Caco-2 (cell line): ENCODE measurements around the gene PXT1. TPM values are rescaled to one million over a fixed set of nuclear protein-coding genes. Genes with fewer than 3 reads are reported as not detected.

Source experiments
- BruUV-seq: library from RNA; stranded (reverse); fragments of 400-500 nt; replicated peaks from 2 replicates; lab custom pipeline; 2021; lab: Mats Ljungman, UMichigan
- CTCF ChIA-PET: fragments of 300-600 bp; sonication (Branson Sonifier 250); formaldehyde crosslinking; loops from one replicate; lab custom pipeline; 2022; ENCODE audit warnings: antibody characterized with exemption; lab: Charles Lee
- POLR2A ChIA-PET: fragments of 300-600 bp; sonication (Branson Sonifier 250); formaldehyde crosslinking; loops from one replicate; lab custom pipeline; 2022; ENCODE audit warnings: antibody characterized with exemption; lab: Charles Lee
- DNase-seq, 2 experiments: peaks; one replicate each; pipeline versions ENCODE4 v3.0.0 to v3.0.0-alpha.2; 2020 to 2022
- H3K27me3 ChIP-seq: replicated peaks from 2 replicates; pipeline ENCODE4 v1.6.0; 2011; ENCODE audit warnings: low read length; ENCODE audit not compliant: control insufficient read depth, insufficient read depth
- H3K36me3 ChIP-seq: 2 replicates; pipeline ENCODE4 v1.5.1; 2011; ENCODE audit warnings: low read length; ENCODE audit not compliant: control insufficient read depth, insufficient read depth
- H3K4me1 ChIP-seq: fragments of 250-450 bp; sonication (Bioruptor Pico); 2 replicates; pipeline ENCODE4 v1.5.1; 2020; ENCODE audit warnings: mild to moderate bottlenecking
- H3K4me3 ChIP-seq: 2 replicates; pipeline ENCODE4 v1.5.1; 2011; ENCODE audit warnings: low read depth, mild to moderate bottlenecking, control low read depth, low read length
- H3K9me3 ChIP-seq: fragments of 250-450 bp; sonication (Bioruptor Pico); 2 replicates; pipeline ENCODE4 v1.5.1; 2020; ENCODE audit warnings: mild to moderate bottlenecking, moderate library complexity
- H3K27ac Mint-ChIP-seq: one replicate; pipeline ENCODE4 v1.8.0; 2022; ENCODE audit warnings: mixed read lengths; ENCODE audit not compliant: unreplicated experiment
- H3K27me3 Mint-ChIP-seq: one replicate; pipeline ENCODE4 v1.8.0; 2022; ENCODE audit warnings: mixed read lengths; ENCODE audit not compliant: insufficient read depth, unreplicated experiment
- H3K36me3 Mint-ChIP-seq: one replicate; pipeline ENCODE4 v1.8.0; 2022; ENCODE audit warnings: mild to moderate bottlenecking, mixed read lengths; ENCODE audit not compliant: insufficient read depth, unreplicated experiment
- H3K4me1 Mint-ChIP-seq: one replicate; pipeline ENCODE4 v1.8.0; 2022; ENCODE audit warnings: low read depth, mixed read lengths; ENCODE audit not compliant: unreplicated experiment
- H3K4me3 Mint-ChIP-seq: one replicate; pipeline ENCODE4 v1.8.0; 2022; ENCODE audit warnings: mild to moderate bottlenecking, moderate library complexity, mixed read lengths; ENCODE audit not compliant: unreplicated experiment
- H3K9me3 Mint-ChIP-seq: one replicate; pipeline ENCODE4 v1.8.0; 2022; ENCODE audit warnings: mixed read lengths; ENCODE audit not compliant: unreplicated experiment
- intact Hi-C: fragments of 100-400 bp; cut with micrococcal nuclease; formaldehyde crosslinking; loops from one replicate; pipeline ENCODE4 v1.10.0; 2022; ENCODE audit not compliant: unreplicated experiment
- total RNA-seq: library from RNA; stranded (reverse); gene quantifications from 2 replicates; pipeline ENCODE4 v1.2.3, GENCODE V29; 2022
- TF ChIP-seq, protein P1 (sequence below), 2 experiments: fragments of 200-600 bp in 1 of 2; IDR thresholded peaks; 1 replicate in 1 of 2; 2 replicates in 1 of 2; pipeline versions ENCODE4 v1.5.1 to v1.8.0; 2011 to 2022; ENCODE audit warnings: antibody characterized with exemption in 1 of 2, control low read depth in 1 of 2, inconsistent platforms in 1 of 2, low read depth in 1 of 2, low read length in 1 of 2, mild to moderate bottlenecking in 1 of 2, moderate library complexity in 1 of 2; ENCODE audit not compliant: insufficient read depth in 1 of 2, severe bottlenecking in 1 of 2, unreplicated experiment in 1 of 2

Gene PXT1
- total RNA-seq, 1 experiment from 2014 or later, result not detected

DNA sequence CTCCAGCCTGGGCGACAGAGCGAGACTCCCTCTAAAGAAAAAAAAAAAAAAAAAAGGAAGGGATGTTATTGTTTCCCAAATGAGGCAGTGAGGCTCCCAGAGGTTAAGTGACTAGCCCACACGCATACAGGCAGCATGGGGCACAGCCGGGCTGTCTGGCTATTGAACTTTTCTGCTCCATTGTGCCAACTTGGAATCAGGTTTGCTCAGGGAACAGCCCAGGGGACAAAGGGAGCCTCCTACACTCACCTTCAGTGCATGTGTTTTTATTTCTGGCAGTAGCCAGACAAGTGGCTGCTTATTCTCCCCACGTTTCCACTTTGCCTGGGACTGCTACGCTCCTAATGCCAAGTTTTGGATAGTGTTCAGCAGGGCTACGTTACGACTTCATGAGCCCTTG lies 65.9 kb downstream of the PXT1 start:
- H3K4me1 Mint-ChIP-seq, result peaks cover 7% of the 10 kb centered on the region
- no peaks in the 10 kb centered on the region for H3K36me3 Mint-ChIP-seq
- TF ChIP-seq, protein P1, sequence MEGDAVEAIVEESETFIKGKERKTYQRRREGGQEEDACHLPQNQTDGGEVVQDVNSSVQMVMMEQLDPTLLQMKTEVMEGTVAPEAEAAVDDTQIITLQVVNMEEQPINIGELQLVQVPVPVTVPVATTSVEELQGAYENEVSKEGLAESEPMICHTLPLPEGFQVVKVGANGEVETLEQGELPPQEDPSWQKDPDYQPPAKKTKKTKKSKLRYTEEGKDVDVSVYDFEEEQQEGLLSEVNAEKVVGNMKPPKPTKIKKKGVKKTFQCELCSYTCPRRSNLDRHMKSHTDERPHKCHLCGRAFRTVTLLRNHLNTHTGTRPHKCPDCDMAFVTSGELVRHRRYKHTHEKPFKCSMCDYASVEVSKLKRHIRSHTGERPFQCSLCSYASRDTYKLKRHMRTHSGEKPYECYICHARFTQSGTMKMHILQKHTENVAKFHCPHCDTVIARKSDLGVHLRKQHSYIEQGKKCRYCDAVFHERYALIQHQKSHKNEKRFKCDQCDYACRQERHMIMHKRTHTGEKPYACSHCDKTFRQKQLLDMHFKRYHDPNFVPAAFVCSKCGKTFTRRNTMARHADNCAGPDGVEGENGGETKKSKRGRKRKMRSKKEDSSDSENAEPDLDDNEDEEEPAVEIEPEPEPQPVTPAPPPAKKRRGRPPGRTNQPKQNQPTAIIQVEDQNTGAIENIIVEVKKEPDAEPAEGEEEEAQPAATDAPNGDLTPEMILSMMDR (IDR thresholded peaks at IDR 0.05; ENCODE audit: insufficient read depth in 1 of 2, low read depth in 1 of 2, low read length in 1 of 2, severe bottlenecking in 1 of 2, unreplicated experiment in 1 of 2), result no peak
- DNase-seq, result no peak
- Histone ChIP-seq H3K27me3 (no peaks in the 10 kb centered on the region), H3K4me1 (no peaks in the 10 kb centered on the region), H3K9me3 (no peaks in the 10 kb centered on the region), H3K4me3 (no peak overlapping the region), H3K36me3 (no peaks in the 10 kb centered on the region)
- POLR2A ChIA-PET, result no interaction called here
- peaks cover 5% of the 10 kb centered on the region for H3K27me3 Mint-ChIP-seq
- CTCF ChIA-PET, result no interaction called here
- BruUV-seq, result no TSS peak
- H3K27ac Mint-ChIP-seq, result no peak overlapping the region
- no peaks in the 10 kb centered on the region for H3K9me3 Mint-ChIP-seq
- H3K4me3 Mint-ChIP-seq, result no peak overlapping the region
- intact Hi-C loops, result no loop called here

DNA sequence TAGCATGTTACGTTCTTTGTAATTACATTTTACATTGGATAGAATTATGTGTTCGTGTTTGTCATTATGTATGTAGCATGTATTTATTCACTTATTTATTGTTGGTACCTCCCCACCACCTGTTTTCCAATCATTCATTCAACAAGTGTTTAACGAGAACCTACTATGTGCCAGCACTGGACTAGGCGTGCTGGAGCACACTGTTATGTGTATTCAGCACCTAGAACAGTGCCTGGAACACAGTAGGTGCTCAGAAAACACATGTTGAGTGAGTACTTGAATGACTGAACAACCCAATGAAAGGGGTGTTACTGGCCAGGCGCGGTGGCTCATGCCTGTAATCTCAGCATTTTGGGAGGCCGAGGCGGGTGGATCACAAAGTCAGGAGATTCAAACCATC lies 66.5 kb downstream of the PXT1 start:
- Histone ChIP-seq H3K4me1 (no peaks in the 10 kb centered on the region), H3K9me3 (no peaks in the 10 kb centered on the region), H3K4me3 (no peak overlapping the region), H3K27me3 (no peaks in the 10 kb centered on the region), H3K36me3 (no peaks in the 10 kb centered on the region)
- no TSS peak for BruUV-seq
- no peak for DNase-seq
- ChIA-PET POLR2A (no interaction called here), CTCF (no interaction called here)
- no peaks in the 10 kb centered on the region for H3K9me3 Mint-ChIP-seq
- no peak overlapping the region for H3K4me3 Mint-ChIP-seq
- H3K4me1 Mint-ChIP-seq, result peaks cover 7% of the 10 kb centered on the region
- peaks cover 5% of the 10 kb centered on the region for H3K27me3 Mint-ChIP-seq
- TF ChIP-seq, protein P1 (IDR thresholded peaks at IDR 0.05; ENCODE audit: insufficient read depth in 1 of 2, low read depth in 1 of 2, low read length in 1 of 2, severe bottlenecking in 1 of 2, unreplicated experiment in 1 of 2), result no peak
- H3K27ac Mint-ChIP-seq, result no peak overlapping the region
- intact Hi-C loops, result no loop called here
- H3K36me3 Mint-ChIP-seq, result no peaks in the 10 kb centered on the region

DNA sequence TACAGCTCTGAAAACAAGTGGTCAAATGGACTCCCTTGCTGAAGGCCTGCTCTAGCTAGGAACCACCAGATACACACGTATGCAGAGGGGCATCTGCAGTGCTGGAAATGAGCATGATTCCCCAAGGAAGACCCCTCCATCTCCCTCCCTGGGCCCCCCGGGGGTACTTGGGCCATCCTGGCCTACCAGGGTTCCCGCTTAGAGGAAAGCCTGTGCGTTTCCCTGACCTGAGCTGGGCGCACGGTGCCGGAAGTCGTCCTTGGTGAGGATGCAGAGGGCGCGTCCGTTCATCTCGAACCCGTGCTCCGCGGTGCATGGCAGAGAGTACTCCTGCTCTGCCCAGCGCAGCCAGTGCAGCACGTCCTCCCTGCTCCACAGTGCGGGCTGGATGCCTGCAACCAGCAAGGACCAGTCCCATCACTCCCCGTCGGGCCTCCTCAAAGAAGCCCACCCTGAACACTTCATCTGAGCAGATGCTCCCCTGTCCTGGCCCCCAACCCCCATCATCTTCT lies 67.0 kb downstream of the PXT1 start:
- Histone ChIP-seq H3K36me3 (no peaks in the 10 kb centered on the region), H3K9me3 (no peaks in the 10 kb centered on the region), H3K4me1 (no peaks in the 10 kb centered on the region), H3K4me3 (no peak overlapping the region), H3K27me3 (no peaks in the 10 kb centered on the region)
- no peak for DNase-seq
- BruUV-seq, result no TSS peak
- intact Hi-C loops, result no loop called here
- TF ChIP-seq, protein P1 (IDR thresholded peaks at IDR 0.05; ENCODE audit: insufficient read depth in 1 of 2, low read depth in 1 of 2, low read length in 1 of 2, severe bottlenecking in 1 of 2, unreplicated experiment in 1 of 2), result no peak
- no peaks in the 10 kb centered on the region for H3K9me3 Mint-ChIP-seq
- peaks cover 5% of the 10 kb centered on the region for H3K27me3 Mint-ChIP-seq
- no peaks in the 10 kb centered on the region for H3K36me3 Mint-ChIP-seq
- ChIA-PET CTCF (no interaction called here), POLR2A (no interaction called here)
- no peak overlapping the region for H3K4me3 Mint-ChIP-seq
- H3K27ac Mint-ChIP-seq, result no peak overlapping the region
- peaks cover 7% of the 10 kb centered on the region for H3K4me1 Mint-ChIP-seq
